Pancreas (tissue), 10 donors: Measurements from ENCODE around the gene GALNT9. TPM values are rescaled to one million over a fixed set of nuclear protein-coding genes. Genes with fewer than 3 reads are reported as not detected.
"Not testable (repeated sequence)": the region's sequence is repeated elsewhere in the genome, so short reads cannot be mapped to it uniquely, and the experiment has no call there.

ENCODE experiments used
- ATAC-seq, 4 donors: fragments of 200-7000 bp; cut with Tn5 transposase; one replicate each; pipeline versions ENCODE4 v1.8.0 to v1.9.1; 2020; ENCODE audit warnings: mild to moderate bottlenecking in 4 of 4, moderate library complexity in 4 of 4
- DNase-seq, 6 donors: peaks; one replicate each; pipeline ENCODE4 v3.0.0-alpha.2; 2020
- FAIRE-seq: peaks from 2 replicates; lab custom pipeline; 2012; peaks lifted over from hg19 to GRCh38; lab: Jason Lieb, UNC
- H3K27ac ChIP-seq, 4 donors: fragments of 200-600 bp; sonication (generic); 1 replicate in 3 of 4; 2 replicates in 1 of 4; pipeline versions ENCODE4 v1.5.0 to v1.8.0; 2020
- H3K27me3 ChIP-seq, 4 donors: fragments of 200-600 bp; one replicate each; pipeline ENCODE4 v1.8.0; 2021
- H3K36me3 ChIP-seq, 3 donors: fragments of 200-600 bp; sonication (generic) in 1 of 3; one replicate each; pipeline versions ENCODE4 v1.5.0 to v1.8.0; 2020 to 2021
- H3K4me1 ChIP-seq, 3 donors: fragments of 200-600 bp; one replicate each; pipeline ENCODE4 v1.8.0; 2021
- H3K4me3 ChIP-seq, 4 donors: fragments of 200-600 bp; sonication (generic) in 2 of 4; one replicate each; pipeline versions ENCODE4 v1.5.0 to v1.8.0; 2020 to 2021
- H3K9me3 ChIP-seq, 4 donors: fragments of 200-600 bp; one replicate each; pipeline ENCODE4 v1.8.0; 2021
- WGBS, 2 donors: extraction: QIAGEN DNeasy Blood & Tissue Kit; methylation state at CpG; one replicate each; pipeline ENCODE4 v1.1.7; 2013; 5-methylcytosine and 5-hydroxymethylcytosine counted together
- intact Hi-C, 3 donors: fragments of 100-400 bp; cut with DNase I; formaldehyde crosslinking; loops; one replicate each; pipeline versions ENCODE4 v1.11.1 to v1.14.2; 2022
- polyA plus RNA-seq, 2 donors: library from polyadenylated mRNA; stranded (reverse); fragments of 200-250 nt; gene quantifications; one replicate each; pipeline ENCODE4 v1.2.3, GENCODE V29; 2013
- total RNA-seq, 6 donors: library from RNA; stranded (reverse); fragmentation: NEBNext Ultra II Directional in 4 of 6; extraction: Animal tissue kit (Norgen Biotek cat#: 25700) in 4 of 6; gene quantifications; one replicate each; pipeline versions ENCODE4 v1.2.1 to v1.2.4, GENCODE V29; 2021 to 2023
- TF ChIP-seq, protein P1 (sequence below), 4 donors: fragments of 200-600 bp; sonication (generic) in 3 of 4; IDR thresholded peaks; one replicate each; pipeline versions ENCODE4 v1.5.0 to v1.8.0; 2021; ENCODE audit warnings: antibody characterized with exemption in 4 of 4
- donor health status: healthy with polysubstance abuse.
- donor health status: DM: no; HTN: no; CAD: no; lungs with moderate emphysema.
- donor health status: DM: no; HTN: no; CAD: no.
- donor health status: control.
- donor health status: control.
- donor health status: Bipolar disorder and iron deficiency.
- donor health status: DM: yes; HTN: yes; CAD: no.
- donor health status: DM: no; HTN: no; CAD: no.
- donor health status: DM: no; HTN: no; CAD: no.
- donor health status: DM: yes; HTN: yes; CAD: no.

Gene GALNT9
- total and polyA plus RNA-seq, 8 donors: 0.09 to 0.46 (median 0.25) TPM; not detected in 5

DNA sequence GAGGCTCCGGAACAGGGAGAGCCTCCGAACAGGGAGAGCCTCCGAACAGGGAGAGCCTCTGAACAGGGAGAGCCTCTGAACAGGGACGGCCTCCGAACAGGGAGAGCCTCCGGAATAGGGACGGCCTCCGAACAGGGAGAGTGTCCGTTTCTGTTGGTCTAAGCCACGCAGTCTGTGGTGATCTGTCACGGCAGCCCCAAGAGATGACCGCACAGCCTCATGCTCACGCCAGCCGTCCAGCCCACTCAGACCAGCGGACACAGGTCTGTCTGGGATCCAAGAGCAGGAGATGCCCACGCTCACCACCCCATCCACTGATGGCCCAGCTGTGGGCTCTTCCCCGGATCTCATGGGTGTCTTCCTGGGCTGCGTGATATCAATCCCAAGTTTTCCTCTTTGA lies 33.3 kb downstream of the GALNT9 start:
- peaks cover 0 to 17% (median 2%) of the 10 kb centered on the region in 4 donors for H3K27me3 ChIP-seq
- no peak for FAIRE-seq
- no peak for ATAC-seq
- DNase-seq: peak in 2 of 6 donors; percentile 7 to 20
- no peak overlapping the region for H3K27ac ChIP-seq
- intact Hi-C loops: no loop called here
- H3K9me3 ChIP-seq: no peaks in the 10 kb centered on the region
- H3K4me3 ChIP-seq: no peak overlapping the region
- 77 to 85% methylated on average over 18 of the region's 18 CpGs for WGBS, 2 donors
- H3K4me1 ChIP-seq: no peaks in the 10 kb centered on the region
- TF ChIP-seq, protein P1, sequence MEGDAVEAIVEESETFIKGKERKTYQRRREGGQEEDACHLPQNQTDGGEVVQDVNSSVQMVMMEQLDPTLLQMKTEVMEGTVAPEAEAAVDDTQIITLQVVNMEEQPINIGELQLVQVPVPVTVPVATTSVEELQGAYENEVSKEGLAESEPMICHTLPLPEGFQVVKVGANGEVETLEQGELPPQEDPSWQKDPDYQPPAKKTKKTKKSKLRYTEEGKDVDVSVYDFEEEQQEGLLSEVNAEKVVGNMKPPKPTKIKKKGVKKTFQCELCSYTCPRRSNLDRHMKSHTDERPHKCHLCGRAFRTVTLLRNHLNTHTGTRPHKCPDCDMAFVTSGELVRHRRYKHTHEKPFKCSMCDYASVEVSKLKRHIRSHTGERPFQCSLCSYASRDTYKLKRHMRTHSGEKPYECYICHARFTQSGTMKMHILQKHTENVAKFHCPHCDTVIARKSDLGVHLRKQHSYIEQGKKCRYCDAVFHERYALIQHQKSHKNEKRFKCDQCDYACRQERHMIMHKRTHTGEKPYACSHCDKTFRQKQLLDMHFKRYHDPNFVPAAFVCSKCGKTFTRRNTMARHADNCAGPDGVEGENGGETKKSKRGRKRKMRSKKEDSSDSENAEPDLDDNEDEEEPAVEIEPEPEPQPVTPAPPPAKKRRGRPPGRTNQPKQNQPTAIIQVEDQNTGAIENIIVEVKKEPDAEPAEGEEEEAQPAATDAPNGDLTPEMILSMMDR (IDR thresholded peaks at IDR 0.05): no peak
- H3K36me3 ChIP-seq: no peaks in the 10 kb centered on the region

DNA sequence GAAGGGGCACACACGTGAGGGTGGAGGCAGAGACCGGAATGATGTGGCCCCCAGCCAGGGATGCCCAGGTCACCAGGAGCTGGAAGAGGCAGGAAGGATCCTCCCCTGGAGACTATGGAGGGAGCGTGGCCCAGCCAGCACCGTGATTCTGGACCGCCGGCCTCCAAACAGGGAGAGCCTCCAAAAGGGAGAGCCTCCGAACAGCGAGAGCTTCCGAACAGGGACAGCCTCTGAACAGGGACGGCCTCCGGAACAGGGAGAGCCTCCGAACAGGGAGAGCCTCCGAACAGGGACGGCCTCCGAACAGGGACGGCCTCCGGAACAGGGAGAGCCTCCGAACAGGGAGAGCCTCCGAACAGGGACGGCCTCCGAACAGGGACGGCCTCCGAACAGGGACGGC lies 33.8 kb downstream of the GALNT9 start:
- ATAC-seq, H3K36me3 ChIP-seq, FAIRE-seq, H3K27ac ChIP-seq, intact Hi-C loops, H3K9me3 ChIP-seq, H3K4me3 ChIP-seq, H3K4me1 ChIP-seq: not testable (repeated sequence)
- peak in 2 of 6 donors; percentile 20 to 39 for DNase-seq
- WGBS, 2 donors: 84 to 87% methylated on average over 21 to 24 of the region's 24 CpGs
- H3K27me3 ChIP-seq: peaks cover 0 to 17% (median 2%) of the 10 kb centered on the region in 4 donors

DNA sequence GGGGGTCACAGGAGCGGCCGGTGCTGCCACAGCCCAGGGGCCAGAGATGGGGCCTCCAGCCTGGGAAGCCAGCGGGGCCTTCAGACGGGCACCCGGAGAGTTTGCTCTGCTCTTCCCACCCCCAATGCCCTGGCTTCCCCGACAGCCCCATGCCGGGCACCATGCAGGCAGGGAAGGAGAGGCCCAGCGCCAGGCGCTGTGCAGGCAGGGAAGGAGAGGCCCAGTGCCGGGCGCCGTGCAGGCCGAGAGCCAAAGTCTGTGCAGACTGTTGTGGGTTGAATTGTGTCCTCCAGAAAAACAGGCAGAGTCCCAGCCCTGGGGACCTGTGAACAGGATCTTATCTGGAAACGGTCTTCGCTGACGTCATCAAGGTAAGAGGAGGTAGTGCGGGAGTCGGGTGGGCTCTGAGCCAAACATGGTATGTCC lies 34.3 kb downstream of the GALNT9 start:
- TF ChIP-seq, protein P1 (IDR thresholded peaks at IDR 0.05): no peak
- FAIRE-seq (no peak), DNase-seq (peak in 1 of 6 donors; percentile 60), ATAC-seq (no peak)
- intact Hi-C loops: no loop called here
- WGBS, 2 donors: 67% methylated on average over 17 to 18 of the region's 18 CpGs
- no peak overlapping the region for H3K4me3 ChIP-seq
- H3K27me3 ChIP-seq: peaks cover 0 to 17% (median 2%) of the 10 kb centered on the region in 4 donors
- no peaks in the 10 kb centered on the region for H3K36me3 ChIP-seq
- no peak overlapping the region for H3K27ac ChIP-seq
- H3K4me1 ChIP-seq: no peaks in the 10 kb centered on the region
- H3K9me3 ChIP-seq: no peaks in the 10 kb centered on the region

DNA sequence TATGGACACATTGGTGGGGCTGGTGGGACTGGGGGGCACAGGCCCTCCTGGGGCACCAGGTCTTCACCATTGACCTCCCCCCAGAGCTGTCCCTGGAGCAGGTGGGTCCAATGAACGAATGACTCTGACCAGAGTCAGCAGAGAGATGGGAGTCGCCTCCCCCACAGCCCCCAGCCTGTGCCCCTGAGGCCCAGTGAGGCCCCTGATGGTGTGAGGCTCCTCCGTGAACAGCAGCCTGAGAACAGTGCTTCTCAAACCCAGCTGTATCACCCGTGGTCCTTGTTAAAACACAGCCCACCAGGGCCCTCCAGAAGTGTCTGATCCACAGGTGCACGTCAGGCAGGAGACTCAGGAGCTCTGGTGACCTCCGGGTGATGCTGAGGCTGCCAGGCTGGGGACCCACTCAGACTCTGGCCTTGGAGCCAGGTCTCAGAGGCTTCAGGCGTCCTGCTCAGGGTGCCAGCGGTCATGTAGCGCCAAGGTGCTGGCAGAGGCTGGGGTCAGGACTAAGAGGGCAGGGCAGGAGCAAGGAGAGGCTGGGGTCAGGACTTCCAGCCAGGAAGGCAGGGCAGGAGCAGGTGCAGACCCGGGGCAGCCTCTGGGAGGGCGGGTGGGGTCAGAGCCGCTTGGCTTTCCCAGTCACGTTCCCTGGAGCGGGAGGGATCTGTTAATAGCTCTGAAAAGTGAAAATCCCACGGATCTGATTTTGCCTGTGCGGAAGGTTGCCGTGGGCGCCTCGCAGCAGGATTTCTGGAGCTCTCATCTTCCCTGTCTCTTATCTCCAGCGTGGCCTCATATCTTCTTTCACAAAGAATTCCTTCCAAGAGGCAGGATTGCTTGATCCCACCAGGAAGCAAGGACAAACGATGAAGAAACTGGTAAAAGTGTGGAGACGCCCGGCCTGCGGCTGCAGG lies 35.0 kb downstream of the GALNT9 start:
- WGBS, 2 donors: 38 to 48% methylated on average over 24 of the region's 24 CpGs
- peak in 2 of 6 donors; percentile 5 to 44 for DNase-seq
- intact Hi-C loops: no loop called here
- Histone ChIP-seq H3K4me1 (no peaks in the 10 kb centered on the region), H3K36me3 (no peaks in the 10 kb centered on the region), H3K27me3 (peaks cover 0 to 17% (median 2%) of the 10 kb centered on the region in 4 donors), H3K27ac (no peak overlapping the region), H3K4me3 (no peak overlapping the region), H3K9me3 (no peaks in the 10 kb centered on the region)
- ATAC-seq: no peak
- TF ChIP-seq, protein P1 (IDR thresholded peaks at IDR 0.05): no peak
- FAIRE-seq: no peak

DNA sequence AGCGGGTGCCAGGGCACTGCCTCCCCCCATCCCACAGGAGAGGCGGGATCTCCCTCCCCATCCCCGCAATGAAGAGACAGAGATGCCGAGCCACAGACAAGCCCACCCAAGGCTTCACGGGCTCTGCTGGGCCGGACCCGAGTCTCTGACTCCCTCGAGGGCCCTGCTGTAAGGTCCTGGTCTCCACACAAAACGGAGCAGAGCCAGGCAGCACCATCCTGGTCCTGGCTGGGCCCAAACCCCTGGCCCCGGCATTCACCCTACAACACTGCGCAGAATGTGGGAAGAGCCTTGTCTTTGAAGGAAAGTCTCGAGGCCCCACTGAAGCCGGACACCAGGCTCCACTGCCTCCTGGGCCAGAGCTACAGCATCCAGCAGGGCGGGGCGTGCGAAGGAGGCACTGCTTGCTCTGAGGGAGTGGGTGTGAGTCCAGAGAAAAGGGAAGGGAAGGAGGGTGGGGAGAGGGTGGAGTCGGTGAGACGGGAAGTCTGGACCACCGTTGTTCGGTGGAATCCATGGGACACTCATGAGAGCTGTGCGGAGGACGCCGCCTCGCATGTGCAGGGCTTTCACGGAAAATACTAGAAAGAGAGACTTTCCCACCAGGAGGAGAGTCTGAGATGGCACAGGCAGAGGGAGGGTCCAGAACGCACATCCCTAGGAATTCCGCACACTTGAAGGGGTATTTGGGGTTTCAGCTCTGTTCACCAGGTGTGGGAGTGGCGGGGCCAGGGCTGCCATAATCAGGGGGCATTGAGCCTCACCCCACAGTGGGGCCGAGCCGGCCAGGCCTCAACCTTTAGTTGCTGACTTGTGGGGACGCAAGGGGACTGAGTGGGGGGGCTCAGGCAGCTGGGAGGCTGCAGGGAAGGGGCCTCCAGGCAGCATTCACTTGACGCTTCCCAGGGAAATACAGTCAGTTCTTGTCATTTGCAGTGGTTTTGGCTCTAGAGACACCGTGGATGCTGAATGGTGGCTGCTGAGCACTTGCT lies 36.8 kb downstream of the GALNT9 start:
- peaks cover 0 to 17% (median 2%) of the 10 kb centered on the region in 4 donors for H3K27me3 ChIP-seq
- FAIRE-seq (no peak), ATAC-seq (no peak), DNase-seq (peak in 2 of 6 donors; percentile 9 to 34)
- H3K4me1 ChIP-seq: no peaks in the 10 kb centered on the region
- WGBS, 2 donors: 72 to 81% methylated on average over 33 of the region's 33 CpGs
- TF ChIP-seq, protein P1 (IDR thresholded peaks at IDR 0.05): no peak
- no peak overlapping the region for H3K4me3 ChIP-seq
- no peaks in the 10 kb centered on the region for H3K9me3 ChIP-seq
- intact Hi-C loops: no loop called here
- H3K27ac ChIP-seq: no peak overlapping the region
- H3K36me3 ChIP-seq: no peaks in the 10 kb centered on the region
